Upper lobe of left lung (tissue), 6 donors: ENCODE measurements around the gene STX5. TPM values are rescaled to one million over a fixed set of nuclear protein-coding genes. Genes with fewer than 3 reads are reported as not detected.

Source experiments
- ATAC-seq, 2 donors: fragments of 200-7000 bp; cut with Tn5 transposase; one replicate each; pipeline ENCODE4 v1.9.1; 2022; ENCODE audit warnings: mild to moderate bottlenecking in 2 of 2, moderate library complexity in 2 of 2; ENCODE audit not compliant: low FRiP score in 2 of 2
- DNase-seq, 2 donors: peaks; one replicate each; pipeline ENCODE4 v3.0.0-alpha.2; 2019 to 2020
- H3K27ac ChIP-seq, 4 donors: fragments of 200-600 bp; sonication (generic); one replicate each; pipeline ENCODE4 v1.5.1; 2016 to 2019
- H3K27me3 ChIP-seq, 4 donors: fragments of 200-600 bp; sonication (generic); one replicate each; pipeline ENCODE4 v1.5.1; 2017 to 2019
- H3K36me3 ChIP-seq, 4 donors: fragments of 200-600 bp; sonication (generic); one replicate each; pipeline ENCODE4 v1.5.1; 2016 to 2019
- H3K4me1 ChIP-seq, 4 donors: fragments of 200-600 bp; sonication (generic); one replicate each; pipeline ENCODE4 v1.5.1; 2018 to 2019
- H3K4me3 ChIP-seq, 4 donors: fragments of 200-600 bp; sonication (generic); one replicate each; pipeline ENCODE4 v1.5.1; 2017 to 2019; ENCODE audit warnings: mild to moderate bottlenecking in 2 of 4, moderate library complexity in 1 of 4
- H3K9me3 ChIP-seq, 4 donors: fragments of 200-600 bp; sonication (generic); one replicate each; pipeline ENCODE4 v1.5.1; 2018 to 2019
- EP300 ChIP-seq, 4 donors: sonication (generic); formaldehyde crosslinking; IDR thresholded peaks; one replicate each; pipeline ENCODE4 v1.5.1; 2017; ENCODE audit warnings: antibody characterized with exemption in 4 of 4, control low read depth in 2 of 4
- POLR2A ChIP-seq, 4 donors: fragments of 450-650 bp; IDR thresholded peaks; one replicate each; pipeline ENCODE4 v1.5.1; 2016 to 2017; ENCODE audit warnings: antibody characterized with exemption in 4 of 4, mild to moderate bottlenecking in 2 of 4
- POLR2AphosphoS5 ChIP-seq, 2 donors: sonication (generic); formaldehyde crosslinking; IDR thresholded peaks; one replicate each; pipeline ENCODE4 v1.5.1; 2017; ENCODE audit warnings: antibody characterized with exemption in 2 of 2
- WGBS, 2 donors: methylation state at CpG; one replicate each; pipeline ENCODE4 v1.1.5; 2017 to 2018; 5-methylcytosine and 5-hydroxymethylcytosine counted together
- total RNA-seq, 6 donors: library from RNA; depleted of rRNA in 4 of 6; stranded (reverse); fragments of >200 nt in 4 of 6; gene quantifications; one replicate each; pipeline versions ENCODE4 v1.1.0 to v1.2.1, GENCODE V29; 2016 to 2021
- TF ChIP-seq, protein P1 (sequence below), 6 experiments: fragments of 450-650 bp in 4 of 6; fragments of 200-600 bp in 2 of 6; sonication (generic) in 2 of 6; IDR thresholded peaks; one replicate each; pipeline ENCODE4 v1.5.1; 2016 to 2019; ENCODE audit warnings: antibody characterized with exemption in 6 of 6
- donor health status: DM: no; HTN: no; CAD: no; lungs with moderate emphysema.
- donor health status: DM: no; HTN: yes; CAD: no; lungs with severe emphysema.

STX5 gene
- total RNA-seq, 6 donors from 2014 or later = 25.3 to 53.8 (median 44.9) TPM

- H3K9me3 ChIP-seq = no peaks in the 10 kb centered on the region
- 18 to 19% methylated on average over 8 to 12 of the region's 12 CpGs for WGBS, 2 donors
- TF ChIP-seq, protein P1, sequence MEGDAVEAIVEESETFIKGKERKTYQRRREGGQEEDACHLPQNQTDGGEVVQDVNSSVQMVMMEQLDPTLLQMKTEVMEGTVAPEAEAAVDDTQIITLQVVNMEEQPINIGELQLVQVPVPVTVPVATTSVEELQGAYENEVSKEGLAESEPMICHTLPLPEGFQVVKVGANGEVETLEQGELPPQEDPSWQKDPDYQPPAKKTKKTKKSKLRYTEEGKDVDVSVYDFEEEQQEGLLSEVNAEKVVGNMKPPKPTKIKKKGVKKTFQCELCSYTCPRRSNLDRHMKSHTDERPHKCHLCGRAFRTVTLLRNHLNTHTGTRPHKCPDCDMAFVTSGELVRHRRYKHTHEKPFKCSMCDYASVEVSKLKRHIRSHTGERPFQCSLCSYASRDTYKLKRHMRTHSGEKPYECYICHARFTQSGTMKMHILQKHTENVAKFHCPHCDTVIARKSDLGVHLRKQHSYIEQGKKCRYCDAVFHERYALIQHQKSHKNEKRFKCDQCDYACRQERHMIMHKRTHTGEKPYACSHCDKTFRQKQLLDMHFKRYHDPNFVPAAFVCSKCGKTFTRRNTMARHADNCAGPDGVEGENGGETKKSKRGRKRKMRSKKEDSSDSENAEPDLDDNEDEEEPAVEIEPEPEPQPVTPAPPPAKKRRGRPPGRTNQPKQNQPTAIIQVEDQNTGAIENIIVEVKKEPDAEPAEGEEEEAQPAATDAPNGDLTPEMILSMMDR (IDR thresholded peaks at IDR 0.05) = no peak
- TF ChIP-seq POLR2A (IDR thresholded peaks at IDR 0.05) (no peak), EP300 (IDR thresholded peaks at IDR 0.05) (no peak), POLR2AphosphoS5 (IDR thresholded peaks at IDR 0.05) (no peak)
- peaks cover 25 to 30% (median 27%) of the 10 kb centered on the region in 4 donors for H3K4me1 ChIP-seq
- H3K27me3 ChIP-seq = no peaks in the 10 kb centered on the region
- peak overlapping the region in 3 of 4 donors; percentile 58 to 95 (median 87) for H3K4me3 ChIP-seq
- DNase-seq = no peak
- H3K27ac ChIP-seq = peak overlapping the region; percentile 91 to 96 (median 95)
- ATAC-seq = no peak
- peaks cover 23 to 36% (median 25%) of the 10 kb centered on the region in 4 donors for H3K36me3 ChIP-seq
Measured at GRCh38 chr11:62805961-62806441, 25.9 kb downstream of the STX5 start.

DNA sequence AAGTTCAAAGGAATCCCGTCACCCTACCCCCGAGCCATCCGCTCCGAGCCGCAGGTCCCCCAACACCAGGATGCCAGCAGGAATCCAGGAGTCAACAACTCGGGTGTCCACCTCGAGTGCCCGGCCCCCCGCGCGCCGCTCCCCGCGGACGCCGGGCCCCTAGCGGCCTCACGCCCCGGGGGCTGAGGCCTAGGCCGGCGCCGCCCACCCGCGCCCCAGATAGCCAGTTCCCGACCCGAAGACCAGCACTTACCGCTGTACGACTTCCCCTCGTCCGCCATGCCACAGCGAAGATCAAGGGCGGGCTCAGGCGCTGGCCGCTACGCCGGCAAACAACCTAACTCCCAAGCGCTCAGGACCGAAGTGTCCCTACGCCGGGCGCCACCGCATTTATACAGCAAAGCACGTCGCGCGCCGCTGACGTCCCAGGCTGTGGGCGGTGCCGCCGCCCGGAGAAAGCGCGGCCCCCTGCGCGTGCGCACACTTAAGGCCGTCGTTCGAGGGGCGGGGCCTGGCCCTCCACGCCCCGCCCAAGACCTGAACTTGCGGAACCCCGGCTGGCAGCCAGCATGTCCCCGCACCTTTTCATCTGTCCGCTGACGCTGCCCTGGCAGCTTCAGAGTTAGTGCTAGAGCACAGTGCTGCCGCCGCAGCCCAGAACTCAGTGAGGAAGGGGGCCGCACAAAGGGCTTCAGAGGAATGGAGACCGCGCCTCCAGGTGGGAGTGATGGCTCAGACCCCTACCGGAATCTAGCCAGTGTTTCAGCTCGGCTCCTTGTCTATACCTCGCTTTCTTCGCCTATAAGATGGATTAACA lies 26.6 kb downstream of the STX5 start, which contains the start of gene NXF1:
TSS of gene NXF1 (minus strand) at position 365 of the 817 bp plus-strand sequence. CDS start at position 281, 84 bp downstream.
- Histone ChIP-seq H3K9me3 (no peaks in the 10 kb centered on the region), H3K4me1 (peaks cover 25 to 30% (median 27%) of the 10 kb centered on the region in 4 donors), H3K27ac (peak within 1 kb of the TSS; percentile 91 to 96 (median 95)), H3K4me3 (peak within 1 kb of the TSS; percentile 58 to 95 (median 80)), H3K36me3 (peaks cover 30 to 43% (median 32%) of the 10 kb centered on the region in 4 donors), H3K27me3 (no peaks in the 10 kb centered on the region)
- 0 to 1% methylated on average over 17 to 43 of the region's 77 CpGs for WGBS, 2 donors
- TF ChIP-seq, protein P1 (IDR thresholded peaks at IDR 0.05) = peak in 4 of 6 experiments; percentile 26 to 67 (median 44)
- TF ChIP-seq EP300 (IDR thresholded peaks at IDR 0.05) (peak in 1 of 4 donors; percentile 95), POLR2A (IDR thresholded peaks at IDR 0.05) (peak; percentile 93 to 100 (median 99)), POLR2AphosphoS5 (IDR thresholded peaks at IDR 0.05) (peak; percentile 100)
- ATAC-seq (peak; percentile 97), DNase-seq (peak; percentile 96 to 99)

- ATAC-seq (peak; percentile 16 to 33), DNase-seq (peak in 1 of 2 donors; percentile 38)
- Histone ChIP-seq H3K36me3 (peaks cover 37 to 51% (median 40%) of the 10 kb centered on the region in 4 donors), H3K4me3 (peak overlapping the region; percentile 58 to 95 (median 80)), H3K27me3 (no peaks in the 10 kb centered on the region), H3K9me3 (no peaks in the 10 kb centered on the region), H3K27ac (peak overlapping the region; percentile 91 to 96 (median 95)), H3K4me1 (peaks cover 25 to 30% (median 27%) of the 10 kb centered on the region in 4 donors)
- WGBS, 2 donors = 5 to 6% methylated on average over 9 to 14 of the region's 14 CpGs
- TF ChIP-seq POLR2AphosphoS5 (IDR thresholded peaks at IDR 0.05) = no peak
Measured at GRCh38 chr11:62804310-62805075, 27.4 kb downstream of the STX5 start.

DNA sequence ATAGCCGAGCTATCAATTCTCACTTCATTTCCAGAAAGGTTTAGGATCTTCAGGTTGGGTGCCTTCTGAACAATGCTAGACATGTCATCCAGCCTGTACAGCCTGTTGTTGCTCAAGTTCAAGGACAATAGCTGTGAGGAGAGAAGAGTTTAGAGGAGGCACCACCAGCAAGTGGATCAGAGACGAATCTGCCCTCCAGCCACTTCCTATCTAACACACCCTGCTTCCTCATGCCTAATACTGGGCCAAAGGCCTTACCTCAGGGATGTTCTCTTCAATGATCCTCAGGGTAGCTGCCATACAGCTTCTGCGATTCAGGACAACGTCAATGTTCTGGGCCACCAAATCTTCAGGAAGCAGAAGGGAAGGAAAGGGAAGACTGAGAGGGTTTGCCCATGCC lies 30.8 kb downstream of the STX5 start:
- H3K27ac ChIP-seq = no peak overlapping the region
- 78 to 84% methylated on average over 4 of the region's 4 CpGs for WGBS, 2 donors
- TF ChIP-seq POLR2A (IDR thresholded peaks at IDR 0.05) (no peak), POLR2AphosphoS5 (IDR thresholded peaks at IDR 0.05) (no peak), EP300 (IDR thresholded peaks at IDR 0.05) (no peak)
- TF ChIP-seq, protein P1 (IDR thresholded peaks at IDR 0.05) = no peak

More for the DNA sequence above, 30.8 kb downstream of the STX5 start:
- no peaks in the 10 kb centered on the region for H3K9me3 ChIP-seq
- DNase-seq (no peak), ATAC-seq (no peak)
- H3K27me3 ChIP-seq = no peaks in the 10 kb centered on the region
- peaks cover 16 to 24% (median 19%) of the 10 kb centered on the region in 4 donors for H3K4me1 ChIP-seq
- H3K36me3 ChIP-seq = peaks cover 69 to 75% (median 74%) of the 10 kb centered on the region in 4 donors
- H3K4me3 ChIP-seq = no peak overlapping the region
